ENCODE measurements around the gene CLSTN2.

Gene CLSTN2

GRCh38 chr3:140160553-140160952, 225.6 kb downstream of the CLSTN2 start:
- Histone ChIP-seq H3K27me3 (ENCODE audit: control insufficient read depth, insufficient read depth, low read length) (no peaks in the 10 kb centered on the region), H3K9me3 (ENCODE audit: control insufficient read depth, insufficient read depth, low read length) (no peaks in the 10 kb centered on the region), H3K36me3 (ENCODE audit: control insufficient read depth, insufficient read depth, low read length) (no peaks in the 10 kb centered on the region), H3K4me3 (ENCODE audit: low read length) (no peak overlapping the region), H3K4me1 (ENCODE audit: control insufficient read depth, insufficient read depth, low read length) (no peaks in the 10 kb centered on the region), H3K27ac (ENCODE audit: low read length) (no peak overlapping the region)
- DNase-seq (ENCODE audit: low read depth, low spot score), result no peak
- no CpG with 5 or more reads among the region's 2 CpGs for WGBS (ENCODE audit: insufficient coverage, insufficient read length)

DNA sequence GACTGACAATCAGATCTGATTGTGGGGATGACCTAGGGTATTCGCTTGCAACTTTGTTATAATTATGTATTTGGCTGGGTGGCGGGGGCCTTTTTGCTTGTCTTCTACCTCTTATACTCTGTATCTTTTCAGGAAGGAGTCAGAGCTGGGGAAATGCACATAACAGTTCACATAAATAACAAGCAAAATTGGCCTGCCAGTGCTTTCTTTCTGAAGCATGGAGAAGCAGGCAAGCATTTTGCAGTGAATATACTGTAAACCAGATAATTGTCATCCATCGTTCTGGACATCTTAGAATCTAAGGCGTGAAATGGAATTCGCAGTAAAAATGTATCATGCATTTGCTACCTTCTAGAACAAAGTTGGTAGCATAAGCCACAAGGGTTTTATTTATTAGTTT, 227.6 kb downstream of the CLSTN2 start:
- no peaks in the 10 kb centered on the region for H3K4me1 ChIP-seq (ENCODE audit: control insufficient read depth, insufficient read depth, low read length)
- no CpG with 5 or more reads among the region's 5 CpGs for WGBS (ENCODE audit: insufficient coverage, insufficient read length)
- no peak overlapping the region for H3K4me3 ChIP-seq (ENCODE audit: low read length)
- H3K9me3 ChIP-seq (ENCODE audit: control insufficient read depth, insufficient read depth, low read length), result no peaks in the 10 kb centered on the region
- no peak for DNase-seq (ENCODE audit: low read depth, low spot score)
- H3K27ac ChIP-seq (ENCODE audit: low read length), result no peak overlapping the region
- no peaks in the 10 kb centered on the region for H3K27me3 ChIP-seq (ENCODE audit: control insufficient read depth, insufficient read depth, low read length)
- H3K36me3 ChIP-seq (ENCODE audit: control insufficient read depth, insufficient read depth, low read length), result no peaks in the 10 kb centered on the region

DNA sequence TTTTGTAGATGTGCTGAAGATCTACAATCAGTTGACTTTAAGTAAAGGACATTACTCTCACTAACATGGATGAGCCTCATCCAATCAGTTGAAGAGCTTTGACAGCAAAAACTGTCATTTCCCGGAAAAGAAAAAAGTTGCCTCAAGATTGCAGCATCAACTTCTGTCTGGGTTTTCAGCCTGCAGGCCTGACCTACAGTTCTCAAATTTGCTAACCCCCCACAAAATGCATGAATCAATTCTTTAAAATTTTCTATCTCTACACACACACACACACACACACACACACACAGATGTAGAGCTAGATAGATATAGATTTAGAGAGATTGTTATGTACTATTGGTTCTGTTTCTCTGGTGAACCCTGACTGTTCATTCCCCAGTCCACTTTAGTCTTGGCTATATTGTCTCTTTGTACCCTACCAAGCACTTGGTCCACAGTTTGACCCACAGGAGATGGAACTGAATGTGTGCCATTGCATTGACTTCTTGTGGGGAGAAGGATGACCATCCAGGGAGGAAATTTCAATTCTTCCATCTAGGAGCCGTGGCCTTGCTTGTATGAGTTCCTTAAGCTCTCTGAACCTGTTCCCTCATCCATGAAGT, 228.3 kb downstream of the CLSTN2 start:
- Histone ChIP-seq H3K36me3 (ENCODE audit: control insufficient read depth, insufficient read depth, low read length) (no peaks in the 10 kb centered on the region), H3K27me3 (ENCODE audit: control insufficient read depth, insufficient read depth, low read length) (no peaks in the 10 kb centered on the region), H3K4me1 (ENCODE audit: control insufficient read depth, insufficient read depth, low read length) (no peaks in the 10 kb centered on the region), H3K27ac (ENCODE audit: low read length) (no peak overlapping the region), H3K4me3 (ENCODE audit: low read length) (no peak overlapping the region), H3K9me3 (ENCODE audit: control insufficient read depth, insufficient read depth, low read length) (no peaks in the 10 kb centered on the region)
- WGBS (ENCODE audit: insufficient coverage, insufficient read length), result no CpG with 5 or more reads among the region's 2 CpGs
- no peak for DNase-seq (ENCODE audit: low read depth, low spot score)

GRCh38 chr3:140164156-140164555, 229.2 kb downstream of the CLSTN2 start:
- no peak for DNase-seq (ENCODE audit: low read depth, low spot score)
- no CpG with 5 or more reads among the region's 2 CpGs for WGBS (ENCODE audit: insufficient coverage, insufficient read length)
- H3K4me3 ChIP-seq (ENCODE audit: low read length), result no peak overlapping the region
- no peak overlapping the region for H3K27ac ChIP-seq (ENCODE audit: low read length)
- H3K36me3 ChIP-seq (ENCODE audit: control insufficient read depth, insufficient read depth, low read length), result no peaks in the 10 kb centered on the region
- H3K4me1 ChIP-seq (ENCODE audit: control insufficient read depth, insufficient read depth, low read length), result no peaks in the 10 kb centered on the region
- no peaks in the 10 kb centered on the region for H3K9me3 ChIP-seq (ENCODE audit: control insufficient read depth, insufficient read depth, low read length)
- H3K27me3 ChIP-seq (ENCODE audit: control insufficient read depth, insufficient read depth, low read length), result no peaks in the 10 kb centered on the region

- Histone ChIP-seq H3K36me3 (ENCODE audit: control insufficient read depth, insufficient read depth, low read length) (no peaks in the 10 kb centered on the region), H3K27ac (ENCODE audit: low read length) (no peak overlapping the region), H3K9me3 (ENCODE audit: control insufficient read depth, insufficient read depth, low read length) (no peaks in the 10 kb centered on the region), H3K4me3 (ENCODE audit: low read length) (no peak overlapping the region), H3K4me1 (ENCODE audit: control insufficient read depth, insufficient read depth, low read length) (no peaks in the 10 kb centered on the region), H3K27me3 (ENCODE audit: control insufficient read depth, insufficient read depth, low read length) (no peaks in the 10 kb centered on the region)
- no CpG with 5 or more reads among the region's 7 CpGs for WGBS (ENCODE audit: insufficient coverage, insufficient read length)
- DNase-seq (ENCODE audit: low read depth, low spot score), result no peak
Measured at GRCh38 chr3:140164922-140165590, 230.1 kb downstream of the CLSTN2 start.

DNA sequence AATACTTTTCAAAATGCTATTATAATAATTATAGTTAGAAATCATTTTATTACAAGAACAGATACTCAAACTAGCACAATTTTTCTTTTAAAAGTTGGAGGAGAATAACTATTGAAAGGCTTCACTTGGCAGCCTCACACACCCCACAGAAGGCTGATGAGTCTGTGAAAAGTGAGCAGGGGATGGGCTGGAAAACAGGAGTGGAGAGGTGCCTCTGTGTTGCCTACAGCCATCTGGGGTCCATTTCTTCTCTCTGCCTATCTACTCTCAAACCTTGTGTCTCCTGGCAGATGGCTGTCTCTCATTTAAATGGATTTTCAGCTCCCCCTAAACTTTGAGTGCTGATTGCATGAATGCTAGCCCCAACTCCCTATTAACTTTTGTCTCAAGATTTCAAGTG, 230.8 kb downstream of the CLSTN2 start:
- Histone ChIP-seq H3K36me3 (ENCODE audit: control insufficient read depth, insufficient read depth, low read length) (no peaks in the 10 kb centered on the region), H3K27me3 (ENCODE audit: control insufficient read depth, insufficient read depth, low read length) (no peaks in the 10 kb centered on the region), H3K27ac (ENCODE audit: low read length) (no peak overlapping the region), H3K9me3 (ENCODE audit: control insufficient read depth, insufficient read depth, low read length) (no peaks in the 10 kb centered on the region), H3K4me1 (ENCODE audit: control insufficient read depth, insufficient read depth, low read length) (no peaks in the 10 kb centered on the region), H3K4me3 (ENCODE audit: low read length) (no peak overlapping the region)
- DNase-seq (ENCODE audit: low read depth, low spot score), result no peak

DNA sequence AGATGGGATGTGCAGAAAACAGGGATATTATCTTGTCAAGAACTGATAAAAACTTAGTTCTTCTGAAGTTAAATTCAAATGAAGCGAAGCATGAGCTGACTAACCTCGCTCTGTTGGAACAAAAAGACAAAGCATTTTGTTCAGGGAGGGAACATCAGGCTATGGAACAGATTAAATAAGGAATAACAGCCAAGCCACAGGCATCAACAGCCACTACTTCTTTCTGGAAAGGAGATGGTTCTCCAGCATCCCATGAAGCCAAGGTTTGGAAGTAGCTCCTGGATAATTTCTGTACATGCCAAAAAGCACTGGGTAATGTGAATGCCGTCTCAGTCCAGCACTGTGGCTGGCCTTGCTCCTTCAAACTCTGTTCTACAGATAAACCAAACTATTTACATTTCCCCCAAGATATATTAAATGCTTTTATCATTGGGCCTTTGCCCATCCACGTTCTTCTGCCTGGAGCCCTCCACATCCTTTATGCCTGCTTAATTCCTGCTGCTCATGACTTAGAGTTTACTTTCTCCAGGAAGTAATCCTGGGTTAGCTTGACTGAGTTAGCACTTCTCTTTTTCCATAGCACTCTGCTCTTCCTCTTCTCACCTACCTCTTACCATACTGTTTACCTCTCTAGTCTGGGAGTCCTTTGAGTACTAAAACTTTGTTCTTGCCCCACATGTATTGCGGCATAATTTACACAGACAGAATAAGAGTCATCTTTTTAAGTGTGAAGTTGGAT, 232.0 kb downstream of the CLSTN2 start:
- H3K9me3 ChIP-seq (ENCODE audit: control insufficient read depth, insufficient read depth, low read length), result no peaks in the 10 kb centered on the region
- no peak overlapping the region for H3K4me3 ChIP-seq (ENCODE audit: low read length)
- WGBS (ENCODE audit: insufficient coverage, insufficient read length), result no CpG with 5 or more reads among the region's 5 CpGs
- no peak for DNase-seq (ENCODE audit: low read depth, low spot score)
- H3K27ac ChIP-seq (ENCODE audit: low read length), result no peak overlapping the region
- H3K4me1 ChIP-seq (ENCODE audit: control insufficient read depth, insufficient read depth, low read length), result no peaks in the 10 kb centered on the region
- H3K27me3 ChIP-seq (ENCODE audit: control insufficient read depth, insufficient read depth, low read length), result no peaks in the 10 kb centered on the region
- H3K36me3 ChIP-seq (ENCODE audit: control insufficient read depth, insufficient read depth, low read length), result no peaks in the 10 kb centered on the region

DNA sequence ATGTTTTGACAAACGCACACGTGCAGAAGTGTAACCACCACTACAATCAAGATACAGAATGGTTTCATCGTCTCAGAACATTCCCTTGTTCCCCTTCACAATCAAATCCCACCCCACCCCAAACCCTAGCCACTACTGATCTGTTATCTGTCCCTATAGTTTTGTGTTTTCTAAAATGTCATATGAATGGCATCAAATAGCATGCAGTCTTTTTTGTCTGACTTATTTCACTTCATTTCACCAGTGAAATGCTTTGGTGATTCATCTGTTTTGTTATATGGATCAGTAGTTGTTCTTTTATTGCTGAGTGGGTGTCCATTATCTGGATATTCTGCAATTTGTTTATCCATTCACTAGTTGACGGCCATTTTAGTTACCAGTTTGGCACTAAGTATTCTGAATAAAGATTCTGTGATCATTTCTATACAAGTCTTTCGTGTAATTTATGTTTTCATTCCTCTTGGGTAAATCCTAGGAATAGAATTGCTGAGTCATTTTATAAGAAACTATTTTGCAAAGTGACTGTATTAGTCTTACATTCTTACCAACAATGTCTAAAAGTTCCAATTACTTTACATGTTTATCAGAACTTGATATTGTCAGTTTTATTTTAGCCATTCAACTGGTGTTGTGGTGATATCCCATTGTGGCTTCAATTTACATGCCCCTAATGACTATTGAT, 232.8 kb downstream of the CLSTN2 start:
- no CpG with 5 or more reads among the region's 5 CpGs for WGBS (ENCODE audit: insufficient coverage, insufficient read length)
- Histone ChIP-seq H3K27me3 (ENCODE audit: control insufficient read depth, insufficient read depth, low read length) (no peaks in the 10 kb centered on the region), H3K4me1 (ENCODE audit: control insufficient read depth, insufficient read depth, low read length) (no peaks in the 10 kb centered on the region), H3K4me3 (ENCODE audit: low read length) (no peak overlapping the region), H3K27ac (ENCODE audit: low read length) (no peak overlapping the region), H3K36me3 (ENCODE audit: control insufficient read depth, insufficient read depth, low read length) (no peaks in the 10 kb centered on the region), H3K9me3 (ENCODE audit: control insufficient read depth, insufficient read depth, low read length) (no peaks in the 10 kb centered on the region)
- DNase-seq (ENCODE audit: low read depth, low spot score), result no peak

DNA sequence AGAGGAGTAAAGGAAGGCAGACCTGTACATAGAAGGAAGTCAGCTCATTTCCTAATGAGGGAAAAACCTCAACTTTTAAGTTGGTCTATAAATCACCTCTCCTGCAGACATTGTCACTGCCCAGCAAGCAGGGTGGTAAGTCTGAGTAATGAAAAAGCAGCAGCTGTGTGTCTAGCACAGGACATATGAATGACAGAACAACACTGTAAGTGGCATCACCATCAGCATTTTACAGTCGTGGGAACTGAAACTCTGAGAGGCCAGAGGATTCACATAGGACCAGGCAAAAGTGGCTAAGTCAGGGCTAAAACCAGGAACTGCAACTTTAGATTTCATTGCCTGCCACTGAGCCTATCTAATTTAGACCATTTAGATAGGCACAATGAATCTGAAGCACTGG, 235.6 kb downstream of the CLSTN2 start:
- no peak for DNase-seq (ENCODE audit: low read depth, low spot score)
- H3K9me3 ChIP-seq (ENCODE audit: control insufficient read depth, insufficient read depth, low read length), result no peaks in the 10 kb centered on the region
- no peaks in the 10 kb centered on the region for H3K27me3 ChIP-seq (ENCODE audit: control insufficient read depth, insufficient read depth, low read length)
- no CpG with 5 or more reads among the region's 1 CpG for WGBS (ENCODE audit: insufficient coverage, insufficient read length)
- H3K4me1 ChIP-seq (ENCODE audit: control insufficient read depth, insufficient read depth, low read length), result no peaks in the 10 kb centered on the region
- H3K36me3 ChIP-seq (ENCODE audit: control insufficient read depth, insufficient read depth, low read length), result no peaks in the 10 kb centered on the region
- no peak overlapping the region for H3K27ac ChIP-seq (ENCODE audit: low read length)
- no peak overlapping the region for H3K4me3 ChIP-seq (ENCODE audit: low read length)

GRCh38 chr3:140176526-140176925, 241.5 kb downstream of the CLSTN2 start:
- Histone ChIP-seq H3K9me3 (ENCODE audit: control insufficient read depth, insufficient read depth, low read length) (no peaks in the 10 kb centered on the region), H3K27ac (ENCODE audit: low read length) (no peak overlapping the region), H3K4me3 (ENCODE audit: low read length) (no peak overlapping the region), H3K27me3 (ENCODE audit: control insufficient read depth, insufficient read depth, low read length) (no peaks in the 10 kb centered on the region), H3K4me1 (ENCODE audit: control insufficient read depth, insufficient read depth, low read length) (no peaks in the 10 kb centered on the region), H3K36me3 (ENCODE audit: control insufficient read depth, insufficient read depth, low read length) (no peaks in the 10 kb centered on the region)
- WGBS (ENCODE audit: insufficient coverage, insufficient read length), result no CpG with 5 or more reads among the region's 4 CpGs
- DNase-seq (ENCODE audit: low read depth, low spot score), result no peak

Measured in iPS DF 6.9 (cell line).